K562 (cell line): ENCODE data around the gene SYCP2.

ENCODE experiments used
- CTCF ChIP-seq, 3 experiments: IDR thresholded peaks in 2 of 3; conservative IDR thresholded peaks in 1 of 3; 2 replicates each; pipeline ENCODE4 v1.5.1; 2011 to 2012; ENCODE audit warnings: low read length in 3 of 3, mild to moderate bottlenecking in 3 of 3, control low read depth in 2 of 3, improper control_type of control experiment in 1 of 3, inconsistent platforms in 1 of 3, low read depth in 1 of 3, mixed read lengths in 1 of 3, moderate library complexity in 1 of 3; ENCODE audit not compliant: insufficient read depth in 2 of 3
- SMARCC2 ChIP-seq: fragments of 450-650 bp; IDR thresholded peaks from 2 replicates; pipeline ENCODE4 v1.6.1; 2017; ENCODE audit warnings: antibody characterized with exemption, moderate library complexity, mild to moderate bottlenecking, low read depth
- ZBTB33 ChIP-seq: sonication (generic); formaldehyde crosslinking; IDR thresholded peaks from 2 replicates; pipeline ENCODE4 v1.8.1; 2023; ENCODE audit warnings: mild to moderate bottlenecking, missing genetic modification reagents

GRCh38 chr20:59864726-59865125 is 68.7 kb downstream of the SYCP2 start:
- no peak for TF ChIP-seq CTCF (IDR thresholded peaks at IDR 0.05 in 2 of 3, conservative IDR thresholded peaks at IDR 0.05 in 1 of 3; ENCODE audit: insufficient read depth in 2 of 3, low read depth in 1 of 3, low read length in 3 of 3)
- TF ChIP-seq SMARCC2: no peak
- no peak for TF ChIP-seq ZBTB33 (CRISPR knock-in tag)
